Nucleus accumbens (tissue), 56 donors: ENCODE results near the gene LONP1.
"Not testable (repeated sequence)": the region's sequence is repeated elsewhere in the genome, so short reads cannot be mapped to it uniquely, and the experiment has no call there.

Experiments used
- DNase-seq, 56 donors: peaks; one replicate each; lab custom pipeline; 2025; lab: John Stamatoyannopoulos, UW

The LONP1 gene

DNA sequence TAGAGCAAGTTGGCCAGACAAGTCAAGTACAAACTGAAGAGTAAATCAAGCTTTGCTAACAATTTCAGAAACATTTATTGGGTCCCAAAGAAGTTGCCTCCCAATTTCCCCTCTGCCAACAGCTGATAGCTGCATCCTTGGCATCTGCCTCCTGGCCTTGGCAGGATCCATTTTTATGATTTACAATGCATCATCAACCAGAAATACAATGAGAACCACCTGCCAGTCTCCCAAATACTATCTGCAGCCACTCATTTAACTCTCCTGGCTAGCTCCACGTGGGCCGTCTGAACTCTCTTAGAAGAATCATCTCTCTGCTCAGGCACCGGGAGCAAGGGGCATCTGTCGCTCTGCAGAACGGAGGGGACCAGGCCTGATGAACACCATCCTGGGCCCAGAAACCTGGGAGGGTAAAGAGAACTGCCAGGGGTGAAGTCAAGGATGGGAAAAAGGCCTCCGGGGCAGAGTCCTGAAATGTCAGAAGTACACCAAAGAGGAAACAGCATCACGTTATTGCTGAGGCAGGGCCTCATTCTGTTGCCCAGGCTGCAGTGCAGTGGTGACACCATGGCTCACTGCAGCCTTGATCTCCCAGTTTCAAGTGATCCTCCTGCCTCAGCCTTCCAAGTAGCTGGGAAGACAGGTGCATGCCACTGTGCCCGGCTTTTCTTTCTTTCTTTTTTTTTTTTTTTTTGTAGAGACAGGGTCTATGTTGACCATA lies 2.6 kb downstream of the LONP1 start:
- no peak for DNase-seq

DNA sequence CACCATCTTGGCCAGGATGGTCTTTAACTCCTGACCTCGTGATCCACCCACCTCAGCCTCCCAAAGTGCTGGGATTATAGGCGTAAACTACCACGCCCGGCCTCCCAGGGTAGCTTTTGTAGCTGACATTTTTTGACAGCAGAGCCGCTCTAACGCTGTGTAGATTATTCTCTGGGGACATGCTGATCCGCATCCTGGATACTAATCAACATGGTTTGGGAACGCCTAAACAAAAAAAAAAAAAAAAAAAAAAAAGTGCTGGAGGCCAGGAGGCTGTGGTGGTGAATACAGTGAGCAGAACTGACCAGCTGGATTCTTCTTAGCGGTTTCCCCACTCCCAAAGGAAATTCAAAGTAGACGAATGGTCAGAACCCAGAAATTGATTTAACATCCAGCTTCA lies 5.1 kb downstream of the LONP1 start:
- no peak for DNase-seq

DNA sequence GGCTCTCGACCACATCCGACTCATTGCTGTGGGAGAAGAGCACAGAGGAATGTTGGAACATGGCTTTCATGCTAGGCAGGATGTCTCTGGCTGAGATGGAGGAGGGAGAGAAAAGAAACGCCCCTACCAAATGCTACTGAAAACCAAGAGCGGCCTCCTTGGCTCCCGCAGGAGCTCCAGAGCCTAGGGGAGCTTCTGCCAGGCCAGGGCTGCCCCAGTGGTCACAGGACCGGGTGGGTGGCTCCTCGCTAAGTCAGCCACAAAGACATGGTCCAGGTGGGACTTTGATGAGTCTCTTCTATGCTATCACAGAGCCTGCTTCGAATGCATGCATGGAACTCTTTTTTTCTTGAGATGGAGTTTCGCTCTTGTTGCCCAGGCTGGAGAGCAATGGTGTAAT lies 6.7 kb downstream of the LONP1 start:
- no peak for DNase-seq

DNA sequence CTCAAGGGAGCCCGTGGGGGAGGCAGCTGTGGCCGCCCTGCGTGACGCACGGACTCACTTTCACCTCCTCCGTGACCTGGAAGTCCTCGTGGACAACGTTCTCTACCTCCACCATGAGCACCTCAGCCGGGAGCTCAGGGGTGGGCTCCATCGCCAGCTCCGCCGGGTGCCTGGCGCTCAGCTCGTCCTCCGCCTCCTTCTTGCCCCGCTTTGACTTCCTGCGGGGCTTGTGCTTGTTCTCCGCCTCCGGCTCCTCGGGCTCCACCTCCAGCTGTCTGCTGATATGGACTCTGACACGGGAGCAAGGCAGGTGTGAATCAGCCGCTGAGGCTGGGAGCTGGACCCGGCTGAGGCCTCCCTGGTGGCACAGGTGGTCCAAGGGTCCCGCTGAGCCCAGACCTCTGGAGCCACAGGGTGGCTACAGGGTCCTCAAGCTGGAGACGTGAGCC lies 8.2 kb downstream of the LONP1 start:
- no peak for DNase-seq

DNA sequence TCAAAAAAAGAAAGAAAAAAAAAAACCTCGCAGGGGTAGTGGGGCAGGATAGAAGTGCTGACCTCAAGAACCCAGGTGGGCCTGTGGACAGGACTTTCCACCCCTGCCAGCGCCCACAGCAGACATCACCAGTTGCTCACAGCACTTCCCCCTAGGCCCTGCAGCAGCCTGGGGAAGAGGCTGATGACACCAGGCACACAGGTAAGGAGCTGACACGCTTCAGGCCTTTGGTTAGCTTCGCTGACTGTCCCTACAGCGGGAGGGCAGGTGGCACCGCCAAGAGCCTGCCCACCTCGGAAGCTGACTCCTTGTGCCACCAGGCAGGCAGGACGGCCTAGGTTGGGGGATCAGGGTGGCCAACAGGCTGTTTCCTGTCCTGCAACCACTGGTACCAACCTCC lies 8.9 kb downstream of the LONP1 start:
- DNase-seq, result no peak

DNA sequence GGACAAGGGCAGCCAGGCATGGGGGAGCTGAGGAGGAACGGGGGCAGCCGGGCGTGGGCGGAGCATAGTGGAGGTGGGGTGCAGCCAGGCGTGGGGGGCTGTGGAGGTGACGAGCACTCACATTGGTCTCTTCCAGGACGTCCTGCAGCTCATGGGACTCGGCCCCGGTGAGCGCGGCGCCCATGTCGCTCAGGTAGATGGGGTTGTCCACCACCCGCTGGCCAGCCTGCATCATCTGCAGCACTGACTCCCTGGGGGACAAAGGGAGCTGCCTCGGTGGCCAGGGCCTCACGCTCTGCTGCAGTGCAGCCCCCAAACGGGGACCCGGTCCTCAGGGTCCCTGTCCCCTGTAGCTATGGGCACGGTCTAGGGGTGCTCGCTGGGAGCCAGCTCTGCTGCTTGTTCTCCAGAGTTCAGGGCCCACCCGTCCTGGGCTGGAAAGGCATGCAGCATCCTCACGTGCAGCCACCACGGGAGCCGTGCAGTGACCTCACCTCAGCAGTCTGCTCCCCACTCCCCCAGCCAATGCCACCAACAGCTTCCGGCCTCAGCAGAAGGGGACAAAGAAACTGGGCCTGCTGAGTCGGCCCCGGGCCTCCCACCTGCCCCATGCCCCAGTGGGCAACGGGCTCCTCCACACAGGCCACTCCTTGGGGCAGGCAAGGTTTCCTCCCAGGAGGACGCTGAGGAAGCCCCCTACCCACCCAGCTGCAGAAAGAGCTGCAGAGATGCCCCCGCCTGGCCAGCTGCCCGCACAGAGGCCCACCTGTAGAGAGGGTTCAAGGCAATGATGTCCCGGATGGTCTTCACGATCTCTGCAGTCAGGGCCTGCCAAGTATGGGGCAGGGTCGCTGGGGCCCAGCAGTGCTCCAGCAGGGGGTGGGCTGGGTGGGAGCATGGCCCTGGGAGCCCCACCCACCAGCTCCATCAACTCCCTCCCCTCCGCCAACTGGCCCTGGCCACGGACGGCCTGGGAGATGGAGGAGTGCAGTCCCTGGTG lies 12.1 kb downstream of the LONP1 start:
- no peak for DNase-seq

DNA sequence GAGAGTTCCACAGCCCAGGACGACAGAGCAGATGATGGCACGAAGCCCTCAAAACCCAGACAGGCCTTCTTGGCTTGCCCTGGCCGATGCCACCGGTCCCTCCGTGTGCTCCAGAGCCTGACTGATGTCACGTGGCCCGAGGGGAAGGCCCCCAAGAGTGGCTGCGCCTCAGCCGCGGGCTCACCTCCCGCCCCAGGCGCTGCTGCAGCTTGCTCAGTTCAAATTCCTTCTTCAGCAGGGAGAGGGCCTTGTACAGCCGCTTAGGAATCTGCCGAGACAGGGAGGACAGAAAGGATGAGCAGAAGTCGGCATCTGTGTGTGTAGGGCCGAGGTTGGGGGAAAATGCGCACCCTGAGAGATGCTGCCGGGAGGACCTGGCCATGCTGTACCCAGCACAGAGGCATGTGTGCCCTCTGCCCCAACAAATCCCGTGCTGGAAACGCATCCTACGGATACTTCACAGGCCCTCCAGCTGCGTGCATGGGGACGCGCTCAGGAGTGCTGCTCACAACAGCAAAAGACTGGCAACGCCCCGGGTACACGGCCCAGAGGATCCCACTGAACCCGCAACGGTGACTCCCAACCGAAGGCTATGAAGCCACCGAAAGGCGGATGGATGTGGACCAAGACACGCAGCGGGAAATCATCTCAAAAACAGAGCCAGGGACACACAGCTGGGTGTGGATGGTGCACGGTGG lies 12.9 kb downstream of the LONP1 start:
- DNase-seq, result no peak

DNA sequence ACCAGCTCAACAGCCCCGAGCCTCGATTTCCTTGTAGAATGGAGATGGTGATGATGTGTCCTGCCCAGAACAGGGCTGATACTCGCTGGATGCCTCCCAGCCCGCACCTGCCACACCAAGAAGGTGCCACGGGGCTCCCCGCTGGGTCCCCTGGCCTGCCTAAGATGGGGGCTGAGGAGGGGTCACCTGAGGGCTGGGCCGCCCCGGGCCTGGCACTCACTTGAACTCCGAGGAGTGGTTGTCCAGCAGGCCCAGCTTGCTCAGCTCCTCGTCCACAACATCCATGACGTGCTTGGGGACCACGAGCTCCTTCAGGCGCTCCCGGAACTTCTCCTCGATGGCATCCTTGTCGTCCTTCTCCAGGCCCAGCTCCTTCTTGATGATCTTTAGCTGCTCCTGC lies 14.4 kb downstream of the LONP1 start:
- DNase-seq, result no peak

DNA sequence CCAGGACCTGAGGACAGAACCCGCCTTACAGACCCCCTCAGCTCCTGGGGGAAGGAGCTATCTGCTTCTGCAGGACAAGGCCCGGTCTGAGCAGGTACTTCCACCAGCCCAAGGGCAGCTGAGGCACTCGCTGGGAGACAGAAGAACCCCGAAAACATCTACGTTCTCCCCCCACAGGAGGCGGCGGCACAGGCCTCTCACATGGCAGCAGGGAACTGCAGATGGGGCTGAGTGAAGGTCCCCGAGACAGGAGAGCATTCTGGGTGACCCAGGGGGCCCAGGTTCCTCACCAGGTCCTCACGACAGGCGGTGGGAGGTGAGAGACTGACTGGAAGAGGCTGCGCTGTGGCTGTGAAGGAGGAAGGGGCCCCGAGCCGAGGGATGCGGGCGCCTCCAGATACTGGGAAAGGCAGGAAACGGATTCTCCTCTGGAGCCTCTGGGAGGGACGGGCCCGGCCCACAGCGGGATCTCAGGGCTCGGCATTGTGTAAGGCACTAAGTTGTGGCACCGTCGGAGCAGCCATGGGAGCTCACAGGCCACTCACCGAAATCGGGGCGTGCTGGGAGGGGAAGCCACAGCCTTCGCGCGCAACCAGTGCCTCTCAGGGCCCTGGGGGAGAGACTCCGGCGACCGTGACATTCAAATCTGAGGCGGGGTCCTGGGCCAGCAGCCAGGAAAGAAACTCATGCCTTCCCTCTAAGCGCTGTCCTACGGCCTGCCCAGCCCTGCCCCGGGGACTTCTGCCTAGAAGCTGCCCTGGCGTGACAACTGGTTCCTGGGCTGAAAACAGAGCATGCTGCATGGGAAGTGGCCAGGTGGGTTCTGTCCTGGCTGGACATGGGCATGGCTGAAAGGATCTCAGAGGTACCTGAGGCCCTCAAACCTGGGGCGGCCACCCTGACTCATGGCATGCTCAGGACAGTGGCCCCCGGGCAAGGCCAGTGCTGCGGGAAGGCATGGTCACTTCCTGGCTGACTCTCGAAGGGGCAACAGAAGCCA lies 15.8 kb downstream of the LONP1 start:
- no peak for DNase-seq

DNA sequence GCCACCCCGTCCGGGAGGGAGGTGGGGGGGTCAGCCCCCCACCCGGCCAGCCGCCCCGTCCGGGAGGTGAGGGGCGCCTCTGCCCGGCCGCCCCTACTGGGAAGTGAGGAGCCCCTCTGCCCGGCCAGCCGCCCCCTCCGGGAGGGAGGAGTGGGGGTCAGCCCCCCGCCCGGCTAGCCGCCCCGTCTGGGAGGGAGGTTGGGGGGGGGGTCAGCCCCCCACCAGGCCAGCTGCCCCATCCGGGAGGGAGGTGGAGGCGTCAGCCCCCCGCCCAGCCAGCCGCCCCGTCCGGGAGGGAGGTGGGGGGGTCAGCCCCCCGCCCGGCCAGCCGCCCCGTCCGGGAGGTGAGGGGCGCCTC lies 17.9 kb downstream of the LONP1 start:
- DNase-seq, result not testable (repeated sequence)

DNA sequence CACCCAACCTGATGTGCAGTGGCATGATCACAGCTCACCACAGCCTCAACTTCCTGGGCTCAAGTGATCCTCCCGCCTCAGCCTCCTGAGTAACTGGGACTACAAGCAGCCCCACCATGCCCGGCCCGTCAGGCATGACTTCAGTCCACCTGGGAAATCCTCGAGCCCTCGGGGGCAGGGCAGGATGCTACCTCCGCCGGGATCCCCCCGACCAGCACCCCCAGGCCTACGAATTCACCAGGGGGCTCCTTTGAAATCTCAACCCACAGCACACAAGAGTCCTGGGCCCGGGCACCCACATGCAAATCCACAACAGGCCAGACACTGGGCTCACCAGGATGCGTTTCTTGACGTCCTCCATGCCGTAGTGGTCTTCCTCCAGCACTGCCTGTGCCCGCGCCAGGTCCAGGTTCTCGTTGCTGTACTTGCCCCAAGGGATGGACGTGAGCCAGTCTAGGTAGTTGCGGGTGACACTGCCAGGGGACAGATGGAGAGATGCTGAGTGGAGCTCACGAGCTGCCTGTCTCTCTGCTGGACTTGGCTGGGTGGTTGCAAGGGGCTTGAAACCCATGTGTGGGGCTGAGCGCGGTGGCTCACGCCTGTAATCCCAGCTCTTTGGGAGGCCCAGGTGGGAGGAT lies 19.4 kb downstream of the LONP1 start:
- no peak for DNase-seq

DNA sequence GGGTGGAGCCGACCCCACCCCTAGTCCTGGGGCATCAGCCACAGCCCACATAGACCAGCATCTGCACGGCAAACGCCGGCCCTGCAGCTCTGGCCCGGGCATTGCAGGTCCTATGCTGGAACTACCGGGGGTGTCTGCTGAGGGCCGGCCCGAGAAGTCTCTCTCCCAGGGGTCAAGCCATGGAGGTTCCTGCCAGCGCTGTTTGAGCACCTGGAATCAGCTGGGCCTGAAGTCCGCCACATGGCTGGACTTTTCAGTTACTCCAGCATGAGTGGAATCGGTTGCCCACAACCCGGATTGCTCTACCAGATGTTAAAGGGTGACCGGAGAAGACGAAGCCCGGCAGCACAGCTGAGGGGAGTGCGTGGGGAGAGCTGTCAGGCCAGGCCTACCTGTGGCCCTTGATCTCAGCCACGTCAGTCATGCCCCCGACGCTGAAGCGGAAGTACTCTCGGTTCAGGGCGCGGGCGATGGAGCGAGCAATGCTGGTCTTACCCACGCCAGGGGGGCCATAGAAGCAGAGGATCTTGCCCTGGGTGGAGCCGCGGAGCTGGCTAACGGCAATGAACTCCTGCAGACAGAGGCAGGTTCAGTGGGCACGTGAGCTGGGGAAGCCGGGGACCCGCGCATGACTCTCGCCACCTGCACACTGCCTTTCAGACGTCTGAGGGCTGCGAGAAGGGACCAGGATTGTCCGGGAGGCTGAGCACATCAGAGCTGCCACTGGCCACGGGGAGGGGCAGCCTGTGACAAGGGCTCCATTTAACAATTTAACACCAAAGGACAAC lies 21.1 kb downstream of the LONP1 start:
- DNase-seq, result no peak

DNA sequence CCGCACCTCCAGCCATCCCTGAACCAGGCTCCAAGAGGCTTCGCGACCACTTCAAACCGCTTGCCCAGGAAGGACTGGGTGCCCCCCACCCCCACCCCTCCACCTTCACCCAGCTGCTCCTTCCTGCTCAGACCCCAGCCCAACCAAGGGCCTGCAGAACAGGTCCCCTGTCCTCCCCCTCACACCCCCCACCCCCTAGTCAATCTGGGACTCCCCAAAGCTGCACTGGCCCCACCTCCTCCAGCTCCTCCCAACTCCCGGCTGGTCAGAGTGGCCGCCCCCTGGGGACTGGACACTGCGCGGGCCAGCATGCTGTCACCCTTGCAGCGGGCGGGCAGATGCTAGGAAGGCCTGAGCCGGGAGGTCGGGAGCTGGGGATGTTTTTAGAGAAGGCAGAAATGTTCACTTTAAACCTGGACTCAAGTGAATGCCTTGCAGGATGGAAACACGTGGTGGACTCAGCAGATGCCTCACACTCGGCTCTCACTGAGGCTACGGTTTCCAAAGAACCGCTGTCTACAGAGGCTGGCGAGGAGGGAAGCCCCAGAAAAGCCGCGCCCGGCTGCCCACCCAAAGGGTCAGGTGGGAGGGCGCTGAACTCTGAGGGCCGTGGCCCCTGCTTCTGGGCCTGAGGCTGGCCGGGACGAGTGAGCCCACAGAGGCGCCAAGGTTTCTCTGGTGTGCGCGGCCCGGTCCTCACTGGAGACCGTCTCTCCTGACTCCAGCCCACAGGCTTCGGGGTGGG lies 21.9 kb downstream of the LONP1 start:
- no peak for DNase-seq

DNA sequence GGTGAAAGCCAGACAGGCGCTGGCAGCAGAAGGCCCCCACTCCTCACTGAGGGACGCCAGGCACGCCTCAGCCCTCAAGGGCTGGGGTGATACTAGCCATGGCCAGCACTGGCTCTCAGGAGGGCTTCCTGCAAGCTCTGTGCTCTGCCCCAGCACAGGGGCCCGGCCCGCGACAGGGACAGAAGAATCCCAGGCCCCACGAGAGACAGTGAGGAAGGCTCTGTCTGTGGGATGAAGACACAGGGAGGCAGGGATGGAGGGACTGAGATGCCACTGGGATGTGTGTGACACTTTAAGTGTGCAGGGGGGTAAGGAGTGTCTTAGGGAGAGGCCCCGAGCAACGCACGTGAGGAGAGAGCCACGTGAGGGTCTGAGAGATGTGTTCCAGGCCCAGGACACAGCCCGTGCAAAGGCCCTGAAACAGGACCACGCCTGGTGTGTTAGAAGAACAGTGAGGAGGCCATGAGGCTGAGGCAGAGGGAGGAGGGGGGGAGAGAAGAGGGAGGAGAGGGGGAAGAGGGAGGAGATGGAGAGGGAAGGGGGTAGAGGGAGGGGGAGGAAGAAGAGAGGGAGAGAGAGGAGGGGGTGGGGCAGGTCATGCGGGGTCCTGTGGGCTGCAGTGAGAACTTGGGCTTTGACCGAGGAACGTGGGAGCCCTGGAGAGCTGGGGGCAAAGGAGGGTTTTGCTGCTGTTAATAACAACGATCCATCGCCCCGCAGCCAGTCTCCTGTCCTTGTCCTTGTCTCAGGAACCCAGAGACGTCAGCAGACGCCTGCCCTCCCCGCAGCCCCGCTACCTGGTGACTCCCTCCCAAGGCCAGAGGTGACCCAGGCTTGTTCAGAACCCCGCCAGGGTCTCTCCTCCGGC lies 22.7 kb downstream of the LONP1 start:
- DNase-seq, result no peak

DNA sequence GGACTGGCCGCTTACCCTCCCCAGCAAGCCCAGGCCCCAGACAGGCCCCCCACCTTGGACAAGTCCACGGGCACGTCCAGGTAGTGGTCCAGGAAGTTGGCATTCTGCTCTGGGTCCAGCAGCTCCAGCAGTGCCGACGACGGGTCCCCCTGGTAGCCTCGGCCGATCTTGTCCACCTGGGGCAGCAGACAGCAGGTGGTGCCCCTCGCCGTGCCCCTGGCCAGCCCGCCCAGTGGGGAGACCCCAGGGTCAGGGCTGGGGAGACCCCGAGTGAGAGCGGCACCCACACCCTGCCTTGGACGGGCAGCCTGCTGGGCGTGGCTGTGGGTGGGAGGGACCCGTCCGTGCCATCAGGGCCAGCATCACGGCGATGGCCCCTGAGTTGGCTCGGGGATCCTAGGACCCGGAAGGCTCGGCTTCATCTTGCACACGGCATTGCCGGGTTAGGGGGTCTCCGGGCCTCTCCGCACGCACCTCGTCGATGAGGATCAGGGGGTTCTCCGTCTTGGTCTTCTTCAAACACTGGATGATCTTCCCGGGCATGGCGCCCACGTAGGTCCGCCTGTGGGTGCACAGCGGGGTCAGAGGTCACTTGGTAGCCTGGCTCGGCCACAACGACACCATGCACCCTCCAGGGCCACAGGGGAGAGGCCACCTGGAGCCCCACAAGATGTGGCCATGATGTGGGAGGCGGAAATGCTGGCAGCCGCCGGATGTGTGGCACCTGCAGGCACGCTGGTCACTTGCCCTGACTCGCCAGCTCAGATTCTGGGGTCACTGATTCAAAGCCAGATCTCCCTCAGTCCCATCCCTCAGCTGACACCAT lies 23.5 kb downstream of the LONP1 start:
- no peak for DNase-seq

DNA sequence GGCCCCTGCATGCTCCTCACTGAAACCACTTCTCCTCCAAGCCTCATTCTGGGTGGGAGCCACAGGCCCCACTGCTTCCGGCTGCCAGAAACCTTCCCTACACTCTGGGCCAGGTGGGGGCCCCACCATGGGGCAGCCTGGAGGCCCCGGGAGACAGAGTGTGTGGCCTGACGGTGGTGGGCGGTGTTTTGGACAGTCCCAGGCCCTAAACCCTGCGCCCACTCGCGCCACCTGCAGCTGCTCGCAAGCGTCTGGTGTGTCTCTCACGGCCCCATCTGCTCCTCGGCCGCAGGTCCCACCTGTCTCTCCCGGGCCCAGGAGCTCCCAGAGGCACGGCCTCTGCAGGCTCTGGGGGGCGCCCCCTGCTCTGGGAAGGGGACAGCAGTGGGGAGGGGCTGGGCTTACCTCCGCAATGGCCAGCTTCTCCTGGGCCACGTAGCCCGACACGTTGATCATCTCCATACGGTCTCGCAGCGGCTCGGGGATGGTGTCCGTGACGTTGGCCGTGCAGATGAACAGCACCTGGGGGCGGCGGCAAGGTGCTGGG lies 24.2 kb downstream of the LONP1 start:
- no peak for DNase-seq
